ENCODE results near the gene TYMP. TPM values are rescaled to one million over a fixed set of nuclear protein-coding genes. Genes with fewer than 3 reads are reported as not detected.

Gene TYMP
- total and polyA plus RNA-seq, 2 of the 4 experiments (the other 2 are of a cell fraction): 0.18 to 0.74 TPM

- no peak overlapping the region for H4K91ac ChIP-seq (ENCODE audit: insufficient read depth, low read depth, low read length)
- H4K20me1 ChIP-seq (ENCODE audit: insufficient read depth, low read length): no peaks in the 10 kb centered on the region; the same call in 1 of the 2 replicates
- in situ Hi-C loops (cut with MboI; ENCODE audit: low sequenced_read_pairs) (no loop called here), intact Hi-C loops (cut with micrococcal nuclease) (no loop called here), dilution Hi-C loops (cut with HindIII; ENCODE audit: low sequenced_read_pairs, unreplicated experiment) (no loop called here)
- no peaks in the 10 kb centered on the region; the same call in 1 of the 2 replicates for H3K9me1 ChIP-seq (ENCODE audit: insufficient read depth, low read length)
- H3K36me3 ChIP-seq (ENCODE audit: control insufficient read depth, insufficient read depth, low read length): peaks cover 4% of the 10 kb centered on the region; the same call in 1 of the 2 replicates
- H3K56ac ChIP-seq (ENCODE audit: extremely low read depth, insufficient read depth, low read length): no peak overlapping the region
- no peak overlapping the region for H3K9ac ChIP-seq (ENCODE audit: low read depth, low read length)
- 69% methylated on average over 5 of the region's 31 CpGs; no CpG with 5 or more reads in 1 of the 2 experiments for WGBS, 2 experiments (ENCODE audit: extremely low coverage in 2 of 2, insufficient read length in 1 of 2)
- H2BK120ac ChIP-seq (ENCODE audit: low read depth, low read length): no peak overlapping the region
- no peak overlapping the region for H3K4me2 ChIP-seq (ENCODE audit: low read depth, low read length)
- no TSS peak for BruUV-seq (replicated peaks)
- no peak overlapping the region for H3K4me3 ChIP-seq (ENCODE audit: insufficient read depth, low read depth, low read length)
- no peak overlapping the region for H2BK5ac ChIP-seq (ENCODE audit: low read depth, low read length, poor library complexity, severe bottlenecking)
- POLR2A ChIA-PET (ENCODE audit: unreplicated experiment): no interaction called here
- no peak overlapping the region for H2AK5ac ChIP-seq (ENCODE audit: low read depth, low read length)
- H3K23ac ChIP-seq (ENCODE audit: low read depth, low read length): no peak overlapping the region
- TF ChIP-seq RCOR1 (IDR thresholded peaks at IDR 0.05; ENCODE audit: insufficient replicate concordance, low read length) (no peak), CHD1 (IDR thresholded peaks at IDR 0.05; ENCODE audit: low read depth, low read length) (no peak), NFE2L2 (IDR thresholded peaks at IDR 0.05; ENCODE audit: low read depth, low read length) (no peak), SMC3 (IDR thresholded peaks at IDR 0.05; ENCODE audit: low read depth, low read length) (no peak), MAFK (IDR thresholded peaks at IDR 0.05; ENCODE audit: low read depth, low read length) (no peak), CEBPB (IDR thresholded peaks at IDR 0.05; ENCODE audit: low read depth, low read length) (no peak), FOS (IDR thresholded peaks at IDR 0.05; ENCODE audit: low read depth, low read length) (no peak), BHLHE40 (IDR thresholded peaks at IDR 0.05; ENCODE audit: low read depth, low read length) (no peak), RAD21 (IDR thresholded peaks at IDR 0.05; ENCODE audit: low read length) (no peak), POLR2A (IDR thresholded peaks at IDR 0.05; ENCODE audit: low read depth, low read length) (no peak), ELK1 (IDR thresholded peaks at IDR 0.05; ENCODE audit: borderline replicate concordance, low read depth, low read length) (no peak)
- no peak overlapping the region for H3K4ac ChIP-seq (ENCODE audit: low read depth, low read length)
- peaks cover 17% of the 10 kb centered on the region for H3K27me3 ChIP-seq (ENCODE audit: control insufficient read depth, insufficient read depth, low read length)
- H3K9me3 ChIP-seq (ENCODE audit: control insufficient read depth, insufficient read depth, low read length): no peaks in the 10 kb centered on the region
- DNase-seq (no peak), ATAC-seq (ENCODE audit: low read depth) (no peak)
- H3K79me1 ChIP-seq (ENCODE audit: low read depth in 1 of 2, low read length in 2 of 2): peaks cover 0 to 3% of the 10 kb centered on the region in 2 experiments; a peak in 1 of 4 replicates
- H3K14ac ChIP-seq (replicated peaks; ENCODE audit: low read depth, low read length): no peak overlapping the region
- CTCF ChIA-PET: no interaction called here
- no peak overlapping the region for H4K8ac ChIP-seq (ENCODE audit: low read depth in 2 of 2, low read length in 2 of 2)
- no peak overlapping the region for H3K27ac ChIP-seq (ENCODE audit: insufficient read depth, low read length)
- H3K4me1 ChIP-seq (ENCODE audit: control insufficient read depth, insufficient read depth, low read length): no peaks in the 10 kb centered on the region
- no peak overlapping the region for H3K18ac ChIP-seq (ENCODE audit: low read depth, low read length)
- peak overlapping the region; percentile 6 for H2AK9ac ChIP-seq (replicated peaks; ENCODE audit: low read depth, low read length, poor library complexity)
- no peak overlapping the region for H4K5ac ChIP-seq (ENCODE audit: low read depth, low read length)
- H2BK15ac ChIP-seq (ENCODE audit: low read depth, low read length): no peak overlapping the region
- H2BK20ac ChIP-seq (ENCODE audit: low read depth, low read length): no peak overlapping the region
- H2AFZ ChIP-seq (replicated peaks; ENCODE audit: low read length, poor library complexity): peak overlapping the region; percentile 5
Observed at GRCh38 chr22:50483977-50484853, 45.6 kb downstream of the TYMP start.
